Mesodermal cell (in vitro differentiated cells): ENCODE data around the gene ESRP2. TPM values are rescaled to one million over a fixed set of nuclear protein-coding genes. Genes with fewer than 3 reads are reported as not detected.

Experiments used
- H3K27ac ChIP-seq: 2 replicates; pipeline ENCODE4 v1.7.0; 2013; ENCODE audit warnings: mild to moderate bottlenecking, low read depth, low read length, moderate library complexity; ENCODE audit not compliant: severe bottlenecking
- H3K36me3 ChIP-seq: 2 replicates; pipeline ENCODE4 v1.7.1; 2013; ENCODE audit warnings: mild to moderate bottlenecking, low read length, moderate library complexity; ENCODE audit not compliant: control insufficient read depth, insufficient read depth
- H3K4me1 ChIP-seq: one replicate; pipeline ENCODE4 v1.7.1; 2013; ENCODE audit warnings: mild to moderate bottlenecking, low read length; ENCODE audit not compliant: insufficient read depth, control insufficient read depth, poor library complexity, severe bottlenecking
- H3K4me3 ChIP-seq: 2 replicates; pipeline ENCODE4 v1.7.0; 2013; ENCODE audit warnings: low read length, control low read depth, mild to moderate bottlenecking; ENCODE audit not compliant: insufficient read depth, poor library complexity, severe bottlenecking; ENCODE audit errors: extremely low read depth
- H3K9me3 ChIP-seq: 2 replicates; pipeline ENCODE4 v1.7.1; 2013; ENCODE audit warnings: mild to moderate bottlenecking, low read length, moderate library complexity; ENCODE audit not compliant: control insufficient read depth
- WGBS, 2 experiments: methylation state at CpG; one replicate each; pipeline ENCODE4 v1.1.5; 2013; ENCODE audit warnings: missing lambda C conversion rate in 2 of 2; ENCODE audit not compliant: insufficient coverage in 2 of 2; 5-methylcytosine and 5-hydroxymethylcytosine counted together
- polyA plus RNA-seq, 2 experiments: library from polyadenylated mRNA; stranded (reverse); fragments of 50-300 nt; gene quantifications; one replicate each; pipeline ENCODE4 v1.2.3, GENCODE V29; 2013

ESRP2 gene
- 0.88 TPM for polyA plus RNA-seq (2013, experiment 1 of 2)
- 0.46 TPM for polyA plus RNA-seq (2013, experiment 2 of 2)

DNA sequence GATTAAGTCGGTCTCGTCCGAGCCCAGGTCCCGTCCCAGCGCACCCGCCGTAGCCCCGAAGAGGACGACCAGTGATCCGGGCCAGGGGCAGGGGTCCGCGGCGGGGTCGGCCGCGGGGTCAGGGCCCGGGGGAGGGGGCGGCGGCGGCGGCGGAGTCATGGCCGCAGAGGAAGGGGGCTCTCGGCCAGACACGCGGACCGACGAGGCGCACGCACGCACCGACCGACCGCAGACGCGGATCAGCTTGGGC, at the start of gene ESRP2:
Gene ESRP2, minus strand, starts transcription at position 241 of the 250 bp plus-strand sequence. Its CDS starts 82 bp downstream, at position 159.
- WGBS, 2 experiments, result 1 to 2% methylated on average over 24 to 26 of the region's 36 CpGs
- peak within 1 kb of the TSS; percentile 93 for H3K27ac ChIP-seq
- no peaks in the 10 kb centered on the region for H3K36me3 ChIP-seq
- H3K9me3 ChIP-seq, result no peaks in the 10 kb centered on the region
- peaks cover 9% of the 10 kb centered on the region for H3K4me1 ChIP-seq
- H3K4me3 ChIP-seq, result peak within 1 kb of the TSS; percentile 29

DNA sequence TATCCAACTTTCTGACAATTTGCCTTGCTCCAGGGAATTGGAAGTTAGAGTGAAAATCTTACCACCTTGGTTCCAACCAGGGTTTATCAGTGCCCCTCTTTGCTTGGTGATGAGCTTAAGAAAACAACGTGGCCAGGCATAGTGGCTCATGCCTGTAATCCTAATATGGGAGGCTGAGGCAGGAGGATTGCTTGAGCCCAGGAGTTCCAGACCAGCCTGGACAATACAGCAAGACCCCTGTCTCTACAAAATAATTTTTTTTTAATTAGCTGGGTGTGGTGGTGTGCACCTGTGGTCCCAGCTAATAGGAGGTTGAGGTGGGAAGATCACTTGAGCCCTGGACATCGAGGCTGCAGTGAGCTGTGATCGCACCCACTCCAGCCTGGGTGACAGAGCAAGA, 49.8 kb upstream of the ESRP2 start:
- H3K36me3 ChIP-seq, result peaks cover 86% of the 10 kb centered on the region
- H3K9me3 ChIP-seq, result no peaks in the 10 kb centered on the region
- peaks cover 20% of the 10 kb centered on the region for H3K4me1 ChIP-seq
- H3K27ac ChIP-seq, result no peak overlapping the region
- 100% methylated on average over 1 of the region's 3 CpGs for WGBS, 2 experiments
- H3K4me3 ChIP-seq, result no peak overlapping the region

DNA sequence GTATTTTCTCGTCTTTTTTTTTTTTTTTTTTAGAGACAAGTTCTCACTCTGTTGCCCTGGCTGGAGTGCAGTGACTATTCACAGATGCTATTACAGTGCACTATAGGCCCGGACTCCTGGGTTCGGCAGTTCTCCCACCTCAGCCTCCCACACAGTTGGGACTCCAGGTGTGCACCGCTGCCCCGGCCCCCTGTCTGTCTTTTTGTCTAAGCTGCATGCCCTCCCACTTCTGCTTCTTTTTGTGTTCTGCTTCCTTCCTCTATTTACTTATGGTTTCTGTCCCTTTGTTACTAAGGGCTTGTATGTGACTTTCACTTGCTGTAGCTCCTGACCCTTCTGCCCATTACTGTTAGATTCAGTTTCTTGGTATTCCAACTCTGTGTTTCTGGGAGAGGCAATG, 48.9 kb upstream of the ESRP2 start:
- Histone ChIP-seq H3K27ac (no peak overlapping the region), H3K4me3 (no peak overlapping the region), H3K4me1 (peaks cover 20% of the 10 kb centered on the region), H3K9me3 (no peaks in the 10 kb centered on the region), H3K36me3 (peaks cover 86% of the 10 kb centered on the region)
- 94 to 95% methylated on average over 5 of the region's 5 CpGs for WGBS, 2 experiments

DNA sequence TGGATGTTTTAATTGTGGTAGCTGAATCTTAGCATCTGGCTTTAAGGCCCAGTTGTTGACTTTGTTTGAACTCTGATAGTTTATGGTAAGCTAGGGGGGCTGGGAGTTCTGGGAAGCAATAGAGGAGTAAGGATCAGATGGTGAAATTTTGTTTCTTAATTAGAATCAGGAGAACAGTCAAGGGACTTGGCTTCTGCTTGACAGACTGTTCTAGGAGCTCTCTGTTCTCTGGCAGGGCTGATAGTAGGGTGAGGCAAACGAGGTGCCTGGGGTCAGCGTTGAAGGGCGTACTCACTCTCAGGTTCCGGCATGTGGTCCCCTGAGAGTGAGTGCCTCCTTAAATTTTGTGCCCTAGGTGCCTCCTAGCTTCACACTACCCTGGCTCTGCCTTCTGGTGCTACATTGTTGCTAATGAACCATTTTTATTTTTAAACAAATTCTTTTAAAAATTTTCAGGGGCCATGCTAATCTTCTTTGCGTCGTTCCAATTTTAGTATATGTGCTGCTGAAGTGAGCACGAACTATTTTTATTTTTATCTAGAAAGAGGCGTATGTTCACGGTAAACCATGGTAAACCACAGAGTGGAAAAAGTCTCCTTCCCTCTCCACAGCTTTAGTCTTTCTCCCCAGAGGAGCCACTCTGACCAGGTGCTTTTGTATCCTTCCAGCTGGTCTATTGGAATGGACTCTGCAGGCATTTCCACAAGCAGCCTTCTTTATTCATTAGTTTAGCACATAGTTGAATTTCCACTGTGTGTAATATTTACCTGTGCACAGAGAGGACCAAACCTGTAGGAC, 48.1 kb upstream of the ESRP2 start:
- no peak overlapping the region for H3K4me3 ChIP-seq
- H3K4me1 ChIP-seq, result peaks cover 14% of the 10 kb centered on the region
- H3K27ac ChIP-seq, result no peak overlapping the region
- no peaks in the 10 kb centered on the region for H3K9me3 ChIP-seq
- WGBS, 2 experiments, result 96 to 100% methylated on average over 3 to 7 of the region's 9 CpGs
- H3K36me3 ChIP-seq, result peaks cover 87% of the 10 kb centered on the region

DNA sequence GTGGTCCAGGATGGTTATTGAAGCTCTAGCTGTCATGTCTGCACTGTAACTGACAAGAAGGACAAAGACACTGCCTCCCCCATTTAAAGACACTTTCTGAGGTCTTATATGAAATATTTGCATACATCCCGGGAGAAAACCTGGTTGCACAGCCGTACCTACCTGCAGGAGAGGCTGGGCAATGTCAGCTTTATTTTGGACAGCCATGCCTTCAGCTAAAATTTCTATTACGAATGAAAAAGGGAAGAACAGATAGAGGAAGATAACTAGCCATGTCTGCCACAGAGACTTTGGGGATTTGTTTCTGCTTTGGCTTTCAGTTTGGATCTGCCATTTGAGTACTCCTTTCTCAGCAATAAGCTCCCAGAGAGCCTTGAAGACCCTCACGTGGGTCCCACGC, 47.4 kb upstream of the ESRP2 start:
- Histone ChIP-seq H3K27ac (no peak overlapping the region), H3K9me3 (no peaks in the 10 kb centered on the region), H3K4me3 (no peak overlapping the region), H3K36me3 (peaks cover 90% of the 10 kb centered on the region), H3K4me1 (peaks cover 14% of the 10 kb centered on the region)
- 83 to 94% methylated on average over 3 to 5 of the region's 5 CpGs for WGBS, 2 experiments

DNA sequence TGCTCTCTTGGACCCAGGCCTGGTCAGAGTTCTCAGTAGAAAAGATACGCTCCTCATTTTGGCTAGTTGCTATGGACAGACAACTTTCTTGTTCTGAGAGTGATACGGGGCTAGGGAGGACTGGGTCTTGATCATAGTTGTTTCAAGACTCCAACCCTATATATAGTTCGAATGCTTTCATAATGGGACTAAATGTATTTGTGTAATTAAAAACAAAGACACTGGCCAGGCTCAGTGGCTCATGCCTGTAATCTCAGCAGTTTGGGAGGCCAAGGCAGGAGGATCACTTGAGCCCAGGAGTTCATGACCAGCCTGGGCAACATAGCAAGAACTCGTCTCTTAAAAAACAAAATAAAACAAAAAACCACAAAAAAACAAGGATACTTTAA, 46.1 kb upstream of the ESRP2 start:
- Histone ChIP-seq H3K4me3 (no peak overlapping the region), H3K27ac (no peak overlapping the region), H3K9me3 (no peaks in the 10 kb centered on the region), H3K4me1 (peaks cover 4% of the 10 kb centered on the region), H3K36me3 (peaks cover 82% of the 10 kb centered on the region)
- 100% methylated on average over 2 to 3 of the region's 4 CpGs for WGBS, 2 experiments

DNA sequence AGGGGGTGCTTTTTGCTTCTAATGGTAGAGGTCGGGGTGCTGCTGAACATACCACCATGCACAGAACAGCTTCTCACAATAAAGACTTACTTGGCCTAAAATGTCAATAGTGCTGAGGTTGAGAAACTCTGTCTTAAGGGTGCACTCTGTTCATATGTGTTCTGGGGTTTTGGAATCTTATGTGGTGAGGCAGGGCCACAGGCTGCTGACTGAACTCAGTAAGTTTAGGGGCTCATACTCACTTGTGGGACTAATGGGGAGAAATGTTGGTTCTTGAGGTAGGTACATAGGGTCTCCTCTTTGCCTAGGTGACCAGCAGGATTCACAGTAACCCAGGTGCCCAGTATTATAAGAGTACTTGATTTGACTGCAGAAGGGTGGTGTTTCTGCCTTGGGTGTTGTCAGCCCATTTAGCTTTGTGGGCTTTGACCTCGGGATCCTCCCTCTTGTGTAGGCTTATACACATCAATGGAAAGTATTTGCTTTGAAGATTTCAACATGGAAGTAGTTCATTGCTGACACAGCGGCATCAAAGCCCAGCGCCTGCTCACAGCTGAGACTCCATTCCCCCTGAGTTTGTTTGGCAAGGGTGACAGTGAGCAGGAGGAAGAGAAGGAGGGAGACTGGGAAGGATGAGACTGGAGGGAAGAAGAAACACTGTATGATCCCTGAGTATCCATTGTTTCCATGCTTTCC, 45.6 kb upstream of the ESRP2 start:
- Histone ChIP-seq H3K4me1 (peaks cover 4% of the 10 kb centered on the region), H3K27ac (no peak overlapping the region), H3K36me3 (peaks cover 82% of the 10 kb centered on the region), H3K4me3 (no peak overlapping the region), H3K9me3 (no peaks in the 10 kb centered on the region)
- 88 to 100% methylated on average over 2 to 3 of the region's 4 CpGs for WGBS, 2 experiments

DNA sequence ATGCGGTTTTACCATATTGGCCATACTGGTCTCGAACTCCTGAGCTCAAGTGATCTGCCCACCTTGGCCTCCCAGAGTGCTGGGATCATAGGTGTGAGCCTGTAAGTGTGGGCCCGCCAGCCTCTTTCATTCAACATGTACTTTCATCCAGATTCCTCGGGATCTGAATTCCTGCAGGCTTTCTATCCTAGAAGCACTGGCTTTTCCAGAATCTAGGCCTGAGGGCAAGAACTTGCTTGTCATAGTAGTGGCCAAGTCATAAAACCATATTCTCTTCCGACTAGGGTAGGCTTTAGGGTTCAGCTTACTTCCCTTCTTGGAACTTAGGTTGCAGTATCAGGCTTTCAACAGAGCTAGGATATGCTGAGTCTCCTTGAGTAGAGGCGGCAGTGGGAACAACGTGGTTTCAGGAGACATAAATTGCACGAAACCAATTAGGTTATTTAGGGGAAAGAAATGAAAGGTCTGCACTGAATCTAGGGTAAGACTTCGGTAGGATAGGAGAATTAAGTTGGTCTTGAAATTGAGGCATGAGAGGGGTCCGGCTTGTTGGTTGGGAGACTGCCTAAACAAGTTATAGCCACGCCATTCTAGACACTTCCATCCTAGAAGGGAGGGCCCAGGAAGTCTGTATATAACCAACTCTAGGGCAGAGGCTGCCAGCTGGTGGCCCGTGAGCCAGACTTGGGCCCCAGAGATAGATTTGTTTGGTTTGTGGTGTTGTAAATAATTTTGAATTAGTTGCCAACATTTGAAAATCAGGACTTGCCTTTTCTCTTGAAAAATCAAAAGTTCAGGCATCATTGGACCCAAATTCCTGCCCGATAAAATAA, 44.0 kb upstream of the ESRP2 start:
- Histone ChIP-seq H3K4me3 (no peak overlapping the region), H3K9me3 (no peaks in the 10 kb centered on the region), H3K4me1 (peaks cover 3% of the 10 kb centered on the region), H3K36me3 (peaks cover 83% of the 10 kb centered on the region), H3K27ac (no peak overlapping the region)
- 96 to 97% methylated on average over 9 to 10 of the region's 13 CpGs for WGBS, 2 experiments

DNA sequence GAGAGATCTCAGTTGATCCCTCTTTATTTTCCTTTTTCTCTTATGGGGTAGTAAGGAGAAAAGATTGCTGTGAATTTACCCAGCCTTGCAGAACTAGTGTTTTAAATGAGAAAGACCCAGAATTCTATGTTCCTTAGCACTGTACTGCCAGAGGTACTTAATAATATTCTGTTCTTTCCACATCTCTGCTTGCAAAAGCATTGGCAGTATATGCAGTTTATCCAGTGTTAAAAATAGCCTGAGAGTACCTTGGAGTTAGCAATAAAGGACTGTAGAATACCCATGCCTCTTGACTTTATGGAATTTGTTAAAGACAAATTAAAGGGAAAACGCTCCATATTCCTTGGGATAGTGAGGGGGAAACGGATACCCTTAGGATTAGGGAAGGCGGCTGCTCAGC, 40.3 kb upstream of the ESRP2 start:
- 81 to 93% methylated on average over 2 of the region's 3 CpGs for WGBS, 2 experiments
- Histone ChIP-seq H3K9me3 (no peaks in the 10 kb centered on the region), H3K27ac (no peak overlapping the region), H3K4me1 (peaks cover 3% of the 10 kb centered on the region), H3K4me3 (no peak overlapping the region), H3K36me3 (peaks cover 80% of the 10 kb centered on the region)

DNA sequence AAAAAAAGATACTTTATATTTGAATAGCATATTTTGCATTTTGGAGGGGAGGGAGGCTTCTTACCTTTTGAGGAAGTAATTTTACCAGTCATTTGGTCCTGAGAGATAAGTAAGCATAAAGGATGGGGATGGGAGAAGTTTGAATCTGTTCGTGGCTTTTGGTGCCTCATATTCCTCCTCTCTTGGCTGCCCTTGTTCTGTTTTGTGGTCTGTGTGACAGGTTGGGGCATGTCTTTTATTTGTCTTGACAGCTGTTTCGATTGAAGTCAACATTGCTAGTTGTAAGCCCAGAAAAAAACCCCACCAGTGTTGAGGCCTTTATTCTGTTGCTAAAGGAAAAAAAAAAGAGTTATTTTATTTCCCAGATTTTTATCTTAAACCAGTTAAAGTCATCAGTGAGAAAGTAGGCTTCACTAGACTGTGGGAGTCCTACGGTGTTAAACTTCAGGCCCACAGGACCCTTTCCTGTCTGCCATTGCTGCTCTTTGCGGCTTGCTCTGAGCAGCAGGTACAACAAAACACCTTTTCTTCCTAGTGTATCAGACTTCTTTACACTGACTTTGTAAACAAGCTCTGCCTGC, 39.8 kb upstream of the ESRP2 start:
- peaks cover 3% of the 10 kb centered on the region for H3K4me1 ChIP-seq
- H3K9me3 ChIP-seq, result no peaks in the 10 kb centered on the region
- no peak overlapping the region for H3K4me3 ChIP-seq
- 90 to 100% methylated on average over 2 of the region's 4 CpGs for WGBS, 2 experiments
- H3K27ac ChIP-seq, result peak overlapping the region; percentile 18
- H3K36me3 ChIP-seq, result peaks cover 82% of the 10 kb centered on the region
